ENCODE results near the gene RERE. TPM values are rescaled to one million over a fixed set of nuclear protein-coding genes. Genes with fewer than 3 reads are reported as not detected.
"Not testable (repeated sequence)": the region's sequence is repeated elsewhere in the genome, so short reads cannot be mapped to it uniquely, and the experiment has no call there.

The RERE gene
- total RNA-seq, 1 donor from 2014 or later = 1,626 TPM

GRCh38 chr1:8597455-8597854, 220.0 kb downstream of the RERE start:
- DNase-seq (ENCODE audit: low spot score in 2 of 2) = no peak

GRCh38 chr1:8595941-8596340, 221.5 kb downstream of the RERE start:
- FAIRE-seq (no peak), DNase-seq (ENCODE audit: low spot score in 2 of 2) (no peak)

More at GRCh38 chr1:8597455-8597854, 220.0 kb downstream of the RERE start:
- no peak for FAIRE-seq

- peak; percentile 97 for FAIRE-seq
- DNase-seq (ENCODE audit: low spot score in 2 of 2) = no peak
Observed at GRCh38 chr1:8595332-8595731, 222.1 kb downstream of the RERE start.

GRCh38 chr1:8593292-8593691, 224.1 kb downstream of the RERE start:
- not testable (repeated sequence) for FAIRE-seq; DNase-seq (ENCODE audit: low spot score in 2 of 2)

GRCh38 chr1:8591569-8591968, 225.9 kb downstream of the RERE start:
- FAIRE-seq = no peak

GRCh38 chr1:8590721-8591351, 226.6 kb downstream of the RERE start:
- DNase-seq (ENCODE audit: low spot score in 2 of 2) (peak in 1 of 2 donors; percentile 12), FAIRE-seq (no peak)

More at GRCh38 chr1:8591569-8591968, 225.9 kb downstream of the RERE start:
- no peak for DNase-seq (ENCODE audit: low spot score in 2 of 2)

- FAIRE-seq = no peak
- no peak for DNase-seq (ENCODE audit: low spot score in 2 of 2)
Observed at GRCh38 chr1:8589571-8589970, 227.9 kb downstream of the RERE start.

GRCh38 chr1:8587784-8588183, 229.7 kb downstream of the RERE start:
- FAIRE-seq (no peak), DNase-seq (ENCODE audit: low spot score in 2 of 2) (no peak)

GRCh38 chr1:8586438-8586837, 231.0 kb downstream of the RERE start:
- FAIRE-seq (no peak), DNase-seq (ENCODE audit: low spot score in 2 of 2) (no peak)

- no peak for DNase-seq (ENCODE audit: low spot score in 2 of 2)
Observed at GRCh38 chr1:8584316-8584715, 233.1 kb downstream of the RERE start.

GRCh38 chr1:8583031-8583430, 234.4 kb downstream of the RERE start:
- no peak for DNase-seq (ENCODE audit: low spot score in 2 of 2)
- FAIRE-seq = no peak

More at GRCh38 chr1:8584316-8584715, 233.1 kb downstream of the RERE start:
- FAIRE-seq = no peak

- FAIRE-seq (no peak), DNase-seq (ENCODE audit: low spot score in 2 of 2) (no peak)
Observed at GRCh38 chr1:8580566-8580965, 236.9 kb downstream of the RERE start.

GRCh38 chr1:8578936-8579335, 238.5 kb downstream of the RERE start:
- DNase-seq (ENCODE audit: low spot score in 2 of 2) (no peak), FAIRE-seq (no peak)

- DNase-seq (ENCODE audit: low spot score in 2 of 2) (no peak), FAIRE-seq (no peak)
Observed at GRCh38 chr1:8578132-8578877, 239.1 kb downstream of the RERE start.

- FAIRE-seq (no peak), DNase-seq (ENCODE audit: low spot score in 2 of 2) (no peak)
Observed at GRCh38 chr1:8574985-8575384, 242.5 kb downstream of the RERE start.

- DNase-seq (ENCODE audit: low spot score in 2 of 2) (no peak), FAIRE-seq (no peak)
Observed at GRCh38 chr1:8572106-8572505, 245.3 kb downstream of the RERE start.

GRCh38 chr1:8571200-8571984, 246.0 kb downstream of the RERE start:
- DNase-seq (ENCODE audit: low spot score in 2 of 2) (no peak), FAIRE-seq (no peak)

GRCh38 chr1:8570465-8570864, 247.0 kb downstream of the RERE start:
- no peak for FAIRE-seq
- no peak for DNase-seq (ENCODE audit: low spot score in 2 of 2)

- no peak for FAIRE-seq
- no peak for DNase-seq (ENCODE audit: low spot score in 2 of 2)
Observed at GRCh38 chr1:8569242-8569641, 248.2 kb downstream of the RERE start.

- no peak for DNase-seq (ENCODE audit: low spot score in 2 of 2)
- no peak for FAIRE-seq
Observed at GRCh38 chr1:8568837-8569236, 248.6 kb downstream of the RERE start.

- FAIRE-seq = no peak
- no peak for DNase-seq (ENCODE audit: low spot score in 2 of 2)
Observed at GRCh38 chr1:8567146-8567545, 250.3 kb downstream of the RERE start.
